PC-3 (cell line): Measurements from ENCODE around the gene MTMR1.

Experiments
- EZH2 ChIP-seq: fragments of 300-600 bp; sonication (generic); IDR thresholded peaks from one replicate; pipeline ENCODE4 v1.6.1; 2017; ENCODE audit warnings: antibody characterized with exemption, mild to moderate bottlenecking, low read length; ENCODE audit not compliant: unreplicated experiment
- TF ChIP-seq, protein P1 (sequence below): fragments of 300-600 bp; sonication (generic); conservative IDR thresholded peaks from 2 replicates; pipeline ENCODE4 v1.5.1; 2017; ENCODE audit warnings: antibody characterized with exemption, low read depth, mild to moderate bottlenecking, low read length

DNA sequence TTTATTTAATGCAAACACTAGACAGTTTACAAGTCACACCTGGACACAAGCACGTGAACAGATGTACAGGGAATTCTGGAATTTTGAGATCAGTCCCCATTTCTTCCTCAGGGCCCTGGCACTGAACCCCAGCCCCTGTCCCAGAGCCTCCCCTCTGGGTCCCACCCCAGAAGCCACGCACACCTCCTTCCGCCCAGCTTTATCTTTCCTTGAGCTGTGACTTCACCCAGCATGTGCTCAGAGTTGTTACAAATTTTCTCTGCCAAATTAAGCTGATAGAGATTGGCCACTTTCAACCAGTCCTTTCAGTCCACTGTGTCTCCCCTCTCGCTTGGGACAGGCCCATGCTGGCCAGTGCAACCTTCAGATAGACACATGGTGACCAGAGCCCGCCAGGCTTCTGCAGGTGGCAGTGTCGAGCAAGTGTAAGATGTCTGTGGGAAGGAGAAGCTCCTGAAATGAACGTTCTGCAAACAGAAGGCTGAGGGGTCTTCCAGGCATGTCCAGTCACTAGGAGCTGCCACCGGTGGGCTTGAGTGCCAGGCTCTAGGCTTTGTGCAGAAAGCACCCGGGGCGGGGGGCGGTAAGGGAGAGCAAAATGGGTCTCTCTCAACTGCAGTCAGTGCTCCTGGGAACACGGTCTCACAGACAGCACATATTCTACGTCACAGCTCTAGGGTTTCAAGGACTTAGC is 73.3 kb downstream of the MTMR1 start:
- TF ChIP-seq EZH2, result no peak
- TF ChIP-seq, protein P1, sequence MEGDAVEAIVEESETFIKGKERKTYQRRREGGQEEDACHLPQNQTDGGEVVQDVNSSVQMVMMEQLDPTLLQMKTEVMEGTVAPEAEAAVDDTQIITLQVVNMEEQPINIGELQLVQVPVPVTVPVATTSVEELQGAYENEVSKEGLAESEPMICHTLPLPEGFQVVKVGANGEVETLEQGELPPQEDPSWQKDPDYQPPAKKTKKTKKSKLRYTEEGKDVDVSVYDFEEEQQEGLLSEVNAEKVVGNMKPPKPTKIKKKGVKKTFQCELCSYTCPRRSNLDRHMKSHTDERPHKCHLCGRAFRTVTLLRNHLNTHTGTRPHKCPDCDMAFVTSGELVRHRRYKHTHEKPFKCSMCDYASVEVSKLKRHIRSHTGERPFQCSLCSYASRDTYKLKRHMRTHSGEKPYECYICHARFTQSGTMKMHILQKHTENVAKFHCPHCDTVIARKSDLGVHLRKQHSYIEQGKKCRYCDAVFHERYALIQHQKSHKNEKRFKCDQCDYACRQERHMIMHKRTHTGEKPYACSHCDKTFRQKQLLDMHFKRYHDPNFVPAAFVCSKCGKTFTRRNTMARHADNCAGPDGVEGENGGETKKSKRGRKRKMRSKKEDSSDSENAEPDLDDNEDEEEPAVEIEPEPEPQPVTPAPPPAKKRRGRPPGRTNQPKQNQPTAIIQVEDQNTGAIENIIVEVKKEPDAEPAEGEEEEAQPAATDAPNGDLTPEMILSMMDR, result peak; percentile 48
